Measurements from ENCODE around the gene SLITRK3. TPM values are rescaled to one million over a fixed set of nuclear protein-coding genes. Genes with fewer than 3 reads are reported as not detected.

Gene SLITRK3
- under 1 TPM; 0.53 to 0.89 TPM for total RNA-seq
- long read RNA-seq = 0 reads

GRCh38 chr3:165195640-165196576 lies at the start of gene SLITRK3:
TSS of gene SLITRK3 (minus strand) at chr3:165196384. CDS start at chr3:165190830, 5,554 bp downstream.
- intact Hi-C loops (cut with DNase I) = no loop called here
- no peak for DNase-seq
- peak; percentile 11 to 29 for ATAC-seq

DNA sequence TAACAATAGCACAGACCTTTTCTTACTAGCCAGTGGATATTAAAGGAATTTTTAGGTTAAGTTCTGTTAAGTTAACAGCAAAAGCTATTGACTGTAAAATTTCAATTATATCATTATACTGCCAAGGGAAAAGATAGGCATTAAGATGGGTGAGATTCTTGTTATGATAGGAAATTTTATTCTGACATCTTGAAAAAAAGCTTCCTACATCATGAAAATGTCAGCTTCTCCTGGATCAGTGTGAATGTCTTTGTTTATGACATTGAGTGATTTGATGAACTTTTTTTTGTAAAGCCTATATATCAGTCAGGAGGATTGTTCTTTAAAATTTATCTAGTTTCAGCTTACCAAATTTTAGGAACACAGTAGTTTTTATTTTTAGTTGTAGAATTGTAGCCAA lies 47.4 kb upstream of the SLITRK3 start:
- no peak for ATAC-seq
- DNase-seq = no peak
- intact Hi-C loops (cut with DNase I) = no loop called here

DNA sequence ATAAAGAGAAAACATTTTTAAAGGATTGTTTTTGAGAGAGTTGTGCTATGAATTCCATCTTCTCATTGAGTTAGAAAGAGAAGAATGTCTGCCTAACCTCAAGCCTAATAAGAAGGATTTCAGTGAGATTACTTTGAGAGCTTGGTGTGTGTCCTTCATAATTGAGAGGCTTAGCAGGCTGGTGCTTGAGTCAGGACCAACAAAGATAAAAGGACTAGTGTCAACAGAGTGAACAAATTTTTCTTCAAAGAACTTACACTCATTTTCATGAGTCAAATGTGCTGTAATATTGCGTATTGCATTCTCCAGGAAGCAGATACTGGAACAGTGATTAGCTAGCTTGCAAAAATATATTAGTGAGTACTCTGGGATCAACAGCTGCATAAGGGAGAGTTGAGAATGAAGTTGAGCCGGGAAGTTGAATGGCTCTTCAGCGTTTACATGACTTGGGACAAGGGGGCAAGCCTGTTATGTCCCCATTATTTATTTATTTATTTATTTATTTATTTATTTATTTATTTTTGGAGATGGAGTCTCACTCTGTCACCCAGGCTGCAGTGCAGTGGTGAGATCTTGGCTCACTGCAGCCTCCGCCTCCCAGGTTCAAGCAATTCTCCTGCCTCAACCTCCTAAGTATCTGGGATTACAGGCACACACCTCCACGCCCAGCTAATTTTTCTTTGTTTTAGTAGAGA lies 37.5 kb upstream of the SLITRK3 start:
- no peak for ATAC-seq
- intact Hi-C loops (cut with DNase I) = no loop called here
- DNase-seq = no peak

- DNase-seq (no peak), ATAC-seq (no peak)
- intact Hi-C loops (cut with DNase I) = no loop called here
Measured at GRCh38 chr3:165225604-165226003, 29.4 kb upstream of the SLITRK3 start.

GRCh38 chr3:165217739-165218138 lies 21.6 kb upstream of the SLITRK3 start:
- no peak for DNase-seq
- intact Hi-C loops (cut with DNase I) = no loop called here
- no peak for ATAC-seq

DNA sequence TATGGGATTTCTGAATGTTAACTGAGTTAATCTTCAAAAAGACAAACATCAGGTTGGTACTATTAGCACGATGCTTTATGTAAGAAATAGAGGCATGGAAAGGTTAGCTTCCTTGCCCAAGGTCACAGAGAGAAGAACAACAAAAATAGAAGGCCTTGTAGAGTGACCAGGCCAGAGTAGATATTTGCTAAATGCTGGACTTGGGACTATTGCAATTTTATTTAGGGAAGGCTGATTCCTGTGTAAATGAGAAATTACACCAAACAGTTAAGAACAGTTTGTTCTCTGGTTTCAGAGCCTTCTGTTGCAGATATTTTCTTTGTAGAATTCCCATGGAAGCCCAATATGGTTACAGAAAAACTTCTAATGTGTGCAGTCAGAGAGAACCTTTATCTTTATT lies 16.4 kb upstream of the SLITRK3 start:
- ATAC-seq = no peak
- intact Hi-C loops (cut with DNase I) = no loop called here
- no peak for DNase-seq

- DNase-seq = no peak
- intact Hi-C loops (cut with DNase I) = no loop called here
- ATAC-seq = no peak
Measured at GRCh38 chr3:165211721-165212120, 15.5 kb upstream of the SLITRK3 start.

DNA sequence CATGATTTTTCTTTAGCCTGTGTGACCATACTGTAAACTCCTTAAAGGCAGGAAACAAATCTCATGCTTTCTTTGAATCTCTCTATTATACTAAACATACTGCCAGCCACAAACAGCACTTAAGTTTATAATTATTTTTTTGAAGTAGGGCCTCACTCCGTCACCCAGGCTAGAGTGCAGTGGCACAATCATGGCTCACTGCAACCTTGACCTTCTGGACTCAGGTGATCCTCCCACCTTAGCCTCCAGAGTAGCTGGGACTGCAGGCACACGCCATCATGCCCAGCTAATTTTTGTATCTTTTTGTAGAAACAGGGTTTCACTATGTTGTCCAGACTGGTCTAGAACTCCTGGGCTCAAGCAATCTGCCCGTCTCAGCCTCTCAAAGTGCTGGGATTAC lies 14.5 kb upstream of the SLITRK3 start:
- ATAC-seq (no peak), DNase-seq (no peak)
- intact Hi-C loops (cut with DNase I) = no loop called here

GRCh38 chr3:165210132-165210531 lies 13.9 kb upstream of the SLITRK3 start:
- DNase-seq (no peak), ATAC-seq (no peak)
- intact Hi-C loops (cut with DNase I) = no loop called here

GRCh38 chr3:165206454-165207266 lies 10.5 kb upstream of the SLITRK3 start:
- intact Hi-C loops (cut with DNase I) = no loop called here
- peak; percentile 82 to 92 for ATAC-seq
- DNase-seq = peak; percentile 84

DNA sequence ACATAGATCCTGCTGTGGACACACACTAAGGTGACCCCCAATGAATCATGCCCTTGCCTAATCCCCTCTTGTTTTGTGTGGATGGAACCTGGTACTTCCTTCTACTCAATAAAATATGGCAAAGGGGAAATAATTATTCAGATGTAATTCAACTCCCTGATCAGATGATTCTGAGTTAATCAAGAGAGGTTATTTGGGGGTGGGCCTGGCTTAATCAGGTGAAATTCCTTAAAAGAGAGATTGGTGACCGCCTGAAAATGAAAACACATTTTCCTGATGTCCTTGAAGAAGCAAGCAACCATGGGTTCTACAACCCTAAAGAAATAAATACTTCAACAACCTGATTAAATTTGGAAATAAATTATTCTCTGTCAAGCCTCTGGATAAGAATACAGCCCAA lies 8.3 kb upstream of the SLITRK3 start:
- intact Hi-C loops (cut with DNase I) = no loop called here
- no peak for ATAC-seq
- no peak for DNase-seq

GRCh38 chr3:165202995-165203394 lies 6.8 kb upstream of the SLITRK3 start:
- intact Hi-C loops (cut with DNase I) = no loop called here
- DNase-seq (no peak), ATAC-seq (no peak)

DNA sequence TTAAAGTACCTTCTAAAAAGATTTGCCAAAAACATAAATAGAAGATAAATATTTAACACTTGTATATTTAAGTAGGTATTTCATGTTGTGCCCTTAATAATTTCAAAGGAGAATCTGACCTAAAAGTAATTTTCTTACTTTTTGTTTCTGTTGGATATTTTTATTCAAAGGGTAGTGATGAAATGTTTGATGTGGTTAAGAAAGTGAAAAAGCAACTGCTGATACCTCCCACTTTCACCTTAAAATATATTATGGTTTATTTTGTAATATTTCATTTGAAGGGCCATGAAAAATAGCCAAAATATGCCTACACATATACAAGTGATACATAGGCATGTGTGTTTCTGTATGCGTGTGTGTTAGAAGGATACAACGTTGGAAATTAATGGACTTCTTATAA lies 5.8 kb upstream of the SLITRK3 start:
- intact Hi-C loops (cut with DNase I) = no loop called here
- DNase-seq (no peak), ATAC-seq (no peak)

GRCh38 chr3:165197481-165197800 lies 1.3 kb upstream of the SLITRK3 start:
- ATAC-seq (no peak), DNase-seq (no peak)

DNA sequence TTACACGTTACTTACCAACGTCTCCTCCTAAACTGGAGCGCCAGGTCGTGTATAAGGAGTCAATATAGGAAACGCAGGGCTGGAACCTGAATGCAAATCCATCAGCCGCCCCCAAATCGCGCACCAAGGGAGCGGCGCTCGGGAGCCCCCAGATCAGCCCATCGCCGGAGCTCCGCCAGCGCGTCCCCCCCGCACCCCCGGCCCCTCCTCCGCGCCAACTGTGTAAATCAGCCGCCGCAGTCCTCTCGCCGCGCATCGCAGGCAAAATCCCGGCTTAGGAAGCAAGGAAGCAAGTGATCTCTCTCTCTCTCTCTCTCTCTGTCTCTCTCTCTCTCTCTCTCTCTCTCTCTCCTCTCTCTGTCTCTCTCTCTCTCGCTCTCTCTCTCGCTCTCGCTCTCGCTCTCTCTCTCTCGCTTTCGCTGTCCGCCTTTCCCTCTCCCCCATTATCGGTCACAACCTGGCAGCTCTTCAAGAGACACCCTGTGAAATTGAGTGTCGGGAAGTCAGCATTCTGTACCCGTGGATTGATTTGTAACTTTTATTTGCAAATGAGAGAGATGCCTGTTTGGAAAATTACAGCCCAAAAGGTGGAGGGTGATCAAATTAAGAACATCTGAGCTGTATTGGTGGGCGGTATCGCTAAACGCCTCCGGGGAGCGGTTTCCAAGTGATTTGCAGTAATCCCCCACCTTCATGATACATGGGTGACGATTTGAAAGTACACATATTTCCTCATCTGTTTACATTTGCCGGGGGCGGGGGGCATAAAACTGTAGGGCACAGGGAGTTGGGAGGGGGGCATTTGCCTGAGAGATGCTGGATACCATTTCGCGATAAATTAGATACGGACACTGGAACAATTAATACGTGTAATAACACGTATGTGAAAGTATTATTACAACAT lies 645 bp upstream of the SLITRK3 start:
- peak in 1 of 2 donors; percentile 48 for ATAC-seq
- DNase-seq = no peak

More at GRCh38 chr3:165197481-165197800, 1.3 kb upstream of the SLITRK3 start:
- intact Hi-C loops (cut with DNase I) = no loop called here

DNA sequence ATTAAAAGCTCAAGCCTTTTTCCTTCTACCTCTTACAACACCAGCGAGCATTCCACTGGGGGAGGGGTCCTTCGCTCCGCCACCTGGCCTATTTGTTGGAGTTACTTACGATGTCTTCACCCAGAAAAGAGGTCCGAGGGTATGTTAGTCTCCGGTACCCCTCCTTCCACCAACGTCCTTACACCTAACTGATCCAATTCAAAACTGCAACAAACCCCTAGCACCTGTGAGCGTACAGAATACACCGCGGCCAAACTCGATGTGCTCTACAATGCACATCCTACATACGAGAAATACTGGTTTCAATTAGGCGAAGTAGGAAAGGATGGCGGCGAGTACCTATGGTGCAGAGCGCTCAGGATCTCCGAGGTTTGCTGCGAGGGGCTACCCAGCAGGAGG lies 944 bp downstream of the SLITRK3 start:
- DNase-seq = no peak
- ATAC-seq = peak in 1 of 2 donors; percentile 6
- intact Hi-C loops (cut with DNase I) = no loop called here

More for the DNA sequence above, 645 bp upstream of the SLITRK3 start:
- intact Hi-C loops (cut with DNase I) = no loop called here

GRCh38 chr3:165194511-165195240 lies 1.5 kb downstream of the SLITRK3 start:
- no peak for DNase-seq
- ATAC-seq = no peak
- intact Hi-C loops (cut with DNase I) = no loop called here

All from left cardiac atrium (tissue), 4 donors.